ENCODE results near the gene BOK. TPM values are rescaled to one million over a fixed set of nuclear protein-coding genes. Genes with fewer than 3 reads are reported as not detected.
"Not testable (repeated sequence)": the region's sequence is repeated elsewhere in the genome, so short reads cannot be mapped to it uniquely, and the experiment has no call there.

The BOK gene
- total RNA-seq, 1 donor from 2014 or later: 56.4 TPM

DNA sequence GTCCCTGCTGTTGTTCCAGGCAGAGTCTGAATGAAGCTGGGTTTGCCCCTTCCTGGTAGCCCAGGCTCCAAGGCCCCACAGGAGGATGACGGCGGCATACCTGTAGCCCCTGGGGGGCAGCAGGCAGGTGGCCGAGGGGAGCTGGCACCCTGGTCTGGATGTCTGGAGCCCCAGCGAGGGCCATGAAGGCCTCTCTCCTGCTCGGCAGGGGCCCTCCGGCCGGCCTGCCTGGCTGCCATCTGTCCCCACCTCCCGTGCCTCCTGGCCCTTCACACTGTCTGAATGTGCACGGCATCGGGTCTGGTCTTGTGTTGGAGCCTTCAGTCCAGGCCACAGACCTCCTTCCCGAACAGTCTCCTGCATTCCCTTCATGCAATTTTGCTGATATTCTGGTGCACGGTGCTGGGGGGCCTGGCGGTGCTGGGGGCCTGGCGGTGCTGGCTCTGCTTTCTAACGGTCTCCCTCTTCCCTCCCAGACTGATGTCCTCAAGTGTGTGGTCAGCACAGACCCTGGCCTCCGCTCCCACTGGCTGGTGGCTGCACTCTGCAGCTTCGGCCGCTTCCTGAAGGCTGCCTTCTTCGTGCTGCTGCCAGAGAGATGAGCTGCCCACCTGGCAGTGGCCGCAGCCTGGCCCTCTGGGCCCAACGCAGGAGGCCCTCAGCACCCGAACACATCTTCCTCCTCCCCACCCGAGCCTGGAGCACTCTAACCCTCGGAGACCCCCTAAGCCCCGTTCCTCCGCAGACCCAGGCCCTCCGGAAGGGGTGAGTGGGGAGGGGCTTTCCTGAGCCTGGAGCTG lies 13.5 kb downstream of the BOK start:
- no peak for TF ChIP-seq CTCF (IDR thresholded peaks at IDR 0.05)
- H3K36me3 ChIP-seq: peaks cover 15% of the 10 kb centered on the region
- DNase-seq: peak; percentile 48
- no peaks in the 10 kb centered on the region for H3K9me3 ChIP-seq
- H3K27ac ChIP-seq: no peak overlapping the region
- no peak for ATAC-seq
- no peak overlapping the region for H3K4me3 ChIP-seq
- intact Hi-C loops (cut with DNase I): no loop called here
- H3K27me3 ChIP-seq: no peaks in the 10 kb centered on the region
- no peaks in the 10 kb centered on the region for H3K4me1 ChIP-seq

GRCh38 chr2:241572915-241573651 lies 14.5 kb downstream of the BOK start:
- H3K4me3 ChIP-seq; H3K9me3 ChIP-seq; H3K4me1 ChIP-seq; H3K27ac ChIP-seq; H3K27me3 ChIP-seq; ATAC-seq; intact Hi-C loops (cut with DNase I): not testable (repeated sequence)
- peak; percentile 46 for DNase-seq
- H3K36me3 ChIP-seq: peaks cover 10% of the 10 kb centered on the region

GRCh38 chr2:241573741-241574140 lies 15.2 kb downstream of the BOK start:
- TF ChIP-seq CTCF (IDR thresholded peaks at IDR 0.05): no peak
- Histone ChIP-seq H3K27me3 (no peaks in the 10 kb centered on the region), H3K4me3 (no peak overlapping the region), H3K9me3 (no peaks in the 10 kb centered on the region), H3K36me3 (peaks cover 10% of the 10 kb centered on the region), H3K4me1 (no peaks in the 10 kb centered on the region), H3K27ac (no peak overlapping the region)
- ATAC-seq (no peak), DNase-seq (peak; percentile 44)
- intact Hi-C loops (cut with DNase I): no loop called here

DNA sequence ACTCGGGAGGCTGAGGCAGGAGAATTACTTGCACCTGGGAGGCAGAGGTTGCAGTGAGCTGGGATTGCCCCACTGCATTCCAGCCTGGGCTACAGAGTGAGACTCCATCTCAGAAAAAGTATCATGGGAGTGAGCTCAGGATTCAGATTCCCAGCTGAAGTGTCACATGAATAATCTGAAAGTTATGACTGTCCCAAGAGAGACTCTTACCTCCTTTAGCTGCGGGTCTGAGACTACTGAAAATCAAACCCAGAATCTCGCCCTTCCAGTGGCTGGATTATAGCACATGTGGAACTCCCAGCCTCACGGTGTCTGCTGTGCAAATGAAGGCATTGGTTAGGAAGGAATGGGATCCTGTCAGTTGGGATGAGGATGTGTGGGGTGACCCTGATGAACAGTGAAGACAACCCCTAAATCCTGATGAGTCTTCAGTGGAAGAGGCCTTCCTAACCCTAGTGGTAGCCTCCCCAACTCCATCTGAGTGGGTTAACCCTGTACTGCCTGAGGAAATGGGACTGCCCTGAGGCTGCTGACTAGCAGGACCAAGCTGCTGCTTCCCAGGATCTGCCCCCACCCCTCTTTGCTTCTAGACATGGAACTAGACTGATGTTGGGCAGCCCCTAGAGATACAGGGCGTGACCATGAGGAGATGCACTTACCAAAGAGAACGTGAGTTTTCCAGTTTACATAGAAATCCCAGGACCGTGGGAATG lies 16.5 kb downstream of the BOK start:
- DNase-seq (peak; percentile 20), ATAC-seq (no peak)
- Histone ChIP-seq H3K27ac (no peak overlapping the region), H3K4me1 (no peaks in the 10 kb centered on the region), H3K36me3 (peaks cover 10% of the 10 kb centered on the region), H3K4me3 (no peak overlapping the region), H3K9me3 (no peaks in the 10 kb centered on the region), H3K27me3 (no peaks in the 10 kb centered on the region)
- intact Hi-C loops (cut with DNase I): no loop called here
- TF ChIP-seq CTCF (IDR thresholded peaks at IDR 0.05): no peak

DNA sequence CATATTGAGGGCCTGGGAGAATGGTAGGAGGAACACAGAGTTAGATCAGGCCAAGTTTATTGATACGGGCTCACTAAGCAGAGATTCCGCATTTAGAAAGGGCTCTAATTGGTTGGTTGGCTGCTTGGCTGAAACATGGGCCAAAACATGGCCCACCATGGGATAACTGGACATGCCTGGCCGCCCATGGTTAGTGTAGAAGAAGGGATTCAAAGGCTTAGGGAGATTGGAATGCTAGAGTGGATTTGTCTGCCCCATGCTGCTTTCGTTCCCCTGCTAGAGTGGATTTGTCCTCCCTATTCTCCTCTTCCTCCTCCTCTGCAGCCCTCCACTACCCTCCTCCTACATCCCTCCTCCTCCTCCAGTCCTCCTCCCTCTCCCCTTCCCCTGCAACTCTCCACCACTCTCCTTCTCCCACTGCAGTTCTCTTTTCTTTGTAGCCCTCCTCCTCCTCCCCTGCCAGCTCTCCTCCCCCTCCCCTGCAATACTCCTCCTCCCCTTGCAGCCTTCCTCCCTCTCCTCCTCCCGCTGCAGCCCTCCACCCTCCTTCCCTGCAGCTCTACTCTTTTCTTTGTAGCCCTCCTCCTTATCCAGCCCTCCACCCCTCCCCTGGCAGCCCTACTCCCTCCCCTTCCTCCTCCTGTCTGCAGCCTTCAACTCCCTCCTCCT lies 17.2 kb downstream of the BOK start:
- ATAC-seq (peak; percentile 5), DNase-seq (no peak)
- Histone ChIP-seq H3K36me3 (peaks cover 10% of the 10 kb centered on the region), H3K9me3 (no peaks in the 10 kb centered on the region), H3K27ac (no peak overlapping the region), H3K4me1 (no peaks in the 10 kb centered on the region), H3K27me3 (no peaks in the 10 kb centered on the region), H3K4me3 (no peak overlapping the region)
- intact Hi-C loops (cut with DNase I): no loop called here
- no peak for TF ChIP-seq CTCF (IDR thresholded peaks at IDR 0.05)

Measured in upper lobe of right lung (tissue), 1 donor.